DOHH2 (cell line): Measurements from ENCODE around the gene VSTM2L.

ENCODE experiments used
- CTCF ChIP-seq: fragments of 200-600 bp; sonication (generic); IDR thresholded peaks from one replicate; pipeline ENCODE4 v1.5.1; 2014; ENCODE audit warnings: antibody characterized with exemption, mild to moderate bottlenecking, low read depth, low read length; ENCODE audit not compliant: poor library complexity, severe bottlenecking
- EZH2phosphoT487 ChIP-seq: fragments of 200-600 bp; sonication (generic); IDR thresholded peaks from 2 replicates; pipeline ENCODE4 v1.6.1; 2017; ENCODE audit warnings: borderline replicate concordance, mild to moderate bottlenecking, antibody characterized with exemption, low read length, moderate library complexity, mixed read lengths

- TF ChIP-seq CTCF (no peak), EZH2phosphoT487 (no peak)
Measured at GRCh38 chr20:37875460-37876175, 27.3 kb upstream of the VSTM2L start.
